Neural cell (in vitro differentiated cells): Measurements from ENCODE around the gene MUSK. TPM values are rescaled to one million over a fixed set of nuclear protein-coding genes. Genes with fewer than 3 reads are reported as not detected.

Experiments
- H2AFZ ChIP-seq: fragments of 200-600, 300-800 bp; sonication (generic), shearing (Covaris generic); 2 replicates; pipeline ENCODE4 v1.6.0; 2014; ENCODE audit warnings: low read depth, mild to moderate bottlenecking, antibody characterized with exemption, low read length, moderate library complexity
- H3F3A ChIP-seq: fragments of 200-600 bp; shearing (Covaris generic); 2 replicates; pipeline ENCODE4 v1.6.1; 2016; ENCODE audit warnings: mild to moderate bottlenecking, moderate library complexity, mixed read lengths, antibody characterized with exemption, low read length; ENCODE audit not compliant: insufficient read depth, poor library complexity, severe bottlenecking
- H3K27ac ChIP-seq: fragments of 200-600, 300-800 bp; sonication (generic), shearing (Covaris generic); 2 replicates; pipeline ENCODE4 v1.5.1; 2014; ENCODE audit warnings: mild to moderate bottlenecking, low read length, moderate library complexity
- H3K27me3 ChIP-seq: fragments of 300-800, 200-600 bp; sonication (generic), shearing (Covaris generic); 2 replicates; pipeline ENCODE4 v1.6.0; 2014; ENCODE audit warnings: mild to moderate bottlenecking, low read depth, low read length, moderate library complexity; ENCODE audit not compliant: insufficient read depth
- H3K36me3 ChIP-seq: fragments of 300-800, 200-600 bp; sonication (generic), shearing (Covaris generic); 2 replicates; pipeline ENCODE4 v1.5.1; 2014; ENCODE audit warnings: mild to moderate bottlenecking, antibody characterized with exemption, low read length, moderate library complexity; ENCODE audit not compliant: insufficient read depth
- H3K4me2 ChIP-seq: fragments of 300-800, 200-600 bp; sonication (generic), shearing (Covaris generic); 2 replicates; pipeline ENCODE4 v1.6.0; 2014; ENCODE audit warnings: mild to moderate bottlenecking, low read length
- H3K4me3 ChIP-seq: fragments of 300-800, 200-600 bp; sonication (generic), shearing (Covaris generic); 2 replicates; pipeline ENCODE4 v1.5.1; 2014; ENCODE audit warnings: mild to moderate bottlenecking, low read length, moderate library complexity
- H3K79me2 ChIP-seq: fragments of 200-600 bp; shearing (Covaris generic); replicated peaks from 2 replicates; pipeline ENCODE4 v1.6.0; 2014; ENCODE audit warnings: mild to moderate bottlenecking, low read length, moderate library complexity; ENCODE audit not compliant: insufficient read depth
- H3K9ac ChIP-seq: fragments of 300-800, 200-600 bp; sonication (generic), shearing (Covaris generic); 2 replicates; pipeline ENCODE4 v1.6.1; 2016; ENCODE audit warnings: mild to moderate bottlenecking, low read length, mixed read lengths
- H3K9me2 ChIP-seq: fragments of 200-600 bp; shearing (Covaris generic); 2 replicates; pipeline ENCODE4 v1.6.1; 2016; ENCODE audit warnings: mild to moderate bottlenecking, low read length, mixed read lengths; ENCODE audit not compliant: insufficient read depth
- H3K9me3 ChIP-seq: fragments of 200-600, 300-800 bp; sonication (generic), shearing (Covaris generic); 2 replicates; pipeline ENCODE4 v1.6.1; 2016; ENCODE audit warnings: mild to moderate bottlenecking, mixed run types, low read length, moderate library complexity, mixed read lengths
- H4K20me1 ChIP-seq: fragments of 200-600 bp; shearing (Covaris generic); 2 replicates; pipeline ENCODE4 v1.6.1; 2016; ENCODE audit warnings: mild to moderate bottlenecking, mixed run types; ENCODE audit not compliant: insufficient read depth
- EP300 ChIP-seq: fragments of 450-650 bp; conservative IDR thresholded peaks from 2 replicates; pipeline ENCODE4 v1.6.1; 2014; ENCODE audit warnings: antibody characterized with exemption, mild to moderate bottlenecking, moderate library complexity; ENCODE audit not compliant: poor library complexity, severe bottlenecking
- EZH2 ChIP-seq: fragments of 200-600, 300-800 bp; shearing (Covaris generic), sonication (generic); IDR thresholded peaks from 2 replicates; pipeline ENCODE4 v1.6.1; 2014; ENCODE audit warnings: antibody characterized with exemption, low read length, borderline replicate concordance, mild to moderate bottlenecking; ENCODE audit not compliant: insufficient read depth, poor library complexity, severe bottlenecking
- MXI1 ChIP-seq: fragments of 450-650 bp; conservative IDR thresholded peaks from 2 replicates; pipeline ENCODE4 v1.6.1; 2014; ENCODE audit warnings: antibody characterized with exemption, mild to moderate bottlenecking; ENCODE audit not compliant: poor library complexity, severe bottlenecking
- POLR2AphosphoS5 ChIP-seq: IDR thresholded peaks from 2 replicates; pipeline ENCODE4 v1.6.1; 2012
- RAD21 ChIP-seq: fragments of 450-650 bp; conservative IDR thresholded peaks from 2 replicates; pipeline ENCODE4 v1.6.1; 2014; ENCODE audit warnings: antibody characterized with exemption, mild to moderate bottlenecking, moderate library complexity
- SMC3 ChIP-seq: fragments of 450-650 bp; conservative IDR thresholded peaks from 2 replicates; pipeline ENCODE4 v1.6.1; 2014; ENCODE audit warnings: antibody characterized with exemption, mild to moderate bottlenecking, moderate library complexity; ENCODE audit not compliant: poor library complexity
- TAF1 ChIP-seq: IDR thresholded peaks from 2 replicates; pipeline ENCODE4 v1.6.1; 2012; ENCODE audit warnings: low read depth
- polyA plus RNA-seq: library from polyadenylated mRNA; depleted of rRNA; stranded (reverse); fragments of >200 nt; gene quantifications from 2 replicates; pipeline ENCODE4 v1.2.3, GENCODE V29; 2014
- TF ChIP-seq, protein P1 (sequence below): IDR thresholded peaks from 2 replicates; pipeline ENCODE4 v1.6.1; 2012; ENCODE audit warnings: borderline replicate concordance
- TF ChIP-seq, protein P2 (sequence below): fragments of 450-650 bp; IDR thresholded peaks from 2 replicates; pipeline ENCODE4 v1.5.1; 2014; ENCODE audit warnings: antibody characterized with exemption, mild to moderate bottlenecking, moderate library complexity; ENCODE audit not compliant: poor library complexity, severe bottlenecking

The MUSK gene
- polyA plus RNA-seq, 1 donor from 2014 or later, result not detected

DNA sequence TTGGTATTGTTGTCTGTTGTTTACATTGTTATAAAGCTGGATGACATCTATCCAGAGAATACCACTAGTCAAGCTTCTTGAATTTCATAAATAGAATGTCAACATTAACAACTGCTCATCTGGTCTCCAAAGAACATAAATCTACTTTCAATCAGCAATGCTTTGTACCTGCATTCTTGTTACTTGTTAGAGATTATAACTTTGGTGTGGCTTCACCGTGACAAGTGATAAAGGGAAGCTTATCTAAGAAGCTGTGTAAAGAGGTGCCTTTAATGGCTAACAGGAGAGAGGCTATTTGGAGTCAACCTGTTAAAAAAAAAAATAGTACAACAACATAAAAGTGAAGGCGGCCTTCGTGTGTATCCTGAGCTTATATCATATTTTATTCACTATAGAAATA is 41.8 kb downstream of the MUSK start:
- Histone ChIP-seq H3K9me3 (no peaks in the 10 kb centered on the region), H3K27ac (no peak overlapping the region), H4K20me1 (no peaks in the 10 kb centered on the region), H3K36me3 (no peaks in the 10 kb centered on the region), H3K9me2 (no peaks in the 10 kb centered on the region), H3K4me2 (no peak overlapping the region), H3K9ac (no peak overlapping the region), H3K79me2 (no peaks in the 10 kb centered on the region), H3K4me3 (no peak overlapping the region), H2AFZ (no peak overlapping the region), H3F3A (no peaks in the 10 kb centered on the region), H3K27me3 (no peaks in the 10 kb centered on the region)
- no peak for TF ChIP-seq MXI1
- no peak for TF ChIP-seq POLR2AphosphoS5
- no peak for TF ChIP-seq EP300
- no peak for TF ChIP-seq EZH2
- no peak for TF ChIP-seq SMC3
- TF ChIP-seq, protein P1, sequence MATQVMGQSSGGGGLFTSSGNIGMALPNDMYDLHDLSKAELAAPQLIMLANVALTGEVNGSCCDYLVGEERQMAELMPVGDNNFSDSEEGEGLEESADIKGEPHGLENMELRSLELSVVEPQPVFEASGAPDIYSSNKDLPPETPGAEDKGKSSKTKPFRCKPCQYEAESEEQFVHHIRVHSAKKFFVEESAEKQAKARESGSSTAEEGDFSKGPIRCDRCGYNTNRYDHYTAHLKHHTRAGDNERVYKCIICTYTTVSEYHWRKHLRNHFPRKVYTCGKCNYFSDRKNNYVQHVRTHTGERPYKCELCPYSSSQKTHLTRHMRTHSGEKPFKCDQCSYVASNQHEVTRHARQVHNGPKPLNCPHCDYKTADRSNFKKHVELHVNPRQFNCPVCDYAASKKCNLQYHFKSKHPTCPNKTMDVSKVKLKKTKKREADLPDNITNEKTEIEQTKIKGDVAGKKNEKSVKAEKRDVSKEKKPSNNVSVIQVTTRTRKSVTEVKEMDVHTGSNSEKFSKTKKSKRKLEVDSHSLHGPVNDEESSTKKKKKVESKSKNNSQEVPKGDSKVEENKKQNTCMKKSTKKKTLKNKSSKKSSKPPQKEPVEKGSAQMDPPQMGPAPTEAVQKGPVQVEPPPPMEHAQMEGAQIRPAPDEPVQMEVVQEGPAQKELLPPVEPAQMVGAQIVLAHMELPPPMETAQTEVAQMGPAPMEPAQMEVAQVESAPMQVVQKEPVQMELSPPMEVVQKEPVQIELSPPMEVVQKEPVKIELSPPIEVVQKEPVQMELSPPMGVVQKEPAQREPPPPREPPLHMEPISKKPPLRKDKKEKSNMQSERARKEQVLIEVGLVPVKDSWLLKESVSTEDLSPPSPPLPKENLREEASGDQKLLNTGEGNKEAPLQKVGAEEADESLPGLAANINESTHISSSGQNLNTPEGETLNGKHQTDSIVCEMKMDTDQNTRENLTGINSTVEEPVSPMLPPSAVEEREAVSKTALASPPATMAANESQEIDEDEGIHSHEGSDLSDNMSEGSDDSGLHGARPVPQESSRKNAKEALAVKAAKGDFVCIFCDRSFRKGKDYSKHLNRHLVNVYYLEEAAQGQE, result no peak
- TF ChIP-seq TAF1, result no peak
- TF ChIP-seq RAD21, result no peak
- TF ChIP-seq, protein P2, sequence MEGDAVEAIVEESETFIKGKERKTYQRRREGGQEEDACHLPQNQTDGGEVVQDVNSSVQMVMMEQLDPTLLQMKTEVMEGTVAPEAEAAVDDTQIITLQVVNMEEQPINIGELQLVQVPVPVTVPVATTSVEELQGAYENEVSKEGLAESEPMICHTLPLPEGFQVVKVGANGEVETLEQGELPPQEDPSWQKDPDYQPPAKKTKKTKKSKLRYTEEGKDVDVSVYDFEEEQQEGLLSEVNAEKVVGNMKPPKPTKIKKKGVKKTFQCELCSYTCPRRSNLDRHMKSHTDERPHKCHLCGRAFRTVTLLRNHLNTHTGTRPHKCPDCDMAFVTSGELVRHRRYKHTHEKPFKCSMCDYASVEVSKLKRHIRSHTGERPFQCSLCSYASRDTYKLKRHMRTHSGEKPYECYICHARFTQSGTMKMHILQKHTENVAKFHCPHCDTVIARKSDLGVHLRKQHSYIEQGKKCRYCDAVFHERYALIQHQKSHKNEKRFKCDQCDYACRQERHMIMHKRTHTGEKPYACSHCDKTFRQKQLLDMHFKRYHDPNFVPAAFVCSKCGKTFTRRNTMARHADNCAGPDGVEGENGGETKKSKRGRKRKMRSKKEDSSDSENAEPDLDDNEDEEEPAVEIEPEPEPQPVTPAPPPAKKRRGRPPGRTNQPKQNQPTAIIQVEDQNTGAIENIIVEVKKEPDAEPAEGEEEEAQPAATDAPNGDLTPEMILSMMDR, result no peak

DNA sequence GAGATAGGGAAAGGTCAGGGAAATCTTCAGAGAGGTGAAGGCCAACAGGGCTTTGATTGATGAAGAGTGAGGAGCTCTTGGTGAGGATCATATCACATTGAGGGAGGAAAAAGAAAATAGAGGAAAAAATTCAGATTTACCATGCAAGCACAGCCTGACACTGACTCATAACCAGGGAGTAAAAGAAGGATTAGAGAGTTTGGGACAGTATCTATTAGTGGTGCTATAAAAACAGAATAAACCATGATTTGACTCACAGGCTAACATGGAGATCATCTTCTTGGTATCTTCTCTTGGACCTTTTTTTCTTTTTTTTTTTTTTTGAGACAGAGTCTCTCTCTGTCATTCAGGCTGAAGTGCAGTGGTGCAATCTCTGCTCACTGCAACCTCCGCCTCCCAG is 44.4 kb downstream of the MUSK start:
- Histone ChIP-seq H3K4me2 (no peak overlapping the region), H3K9me2 (no peaks in the 10 kb centered on the region), H3K9me3 (no peaks in the 10 kb centered on the region), H3K27me3 (no peaks in the 10 kb centered on the region), H3K79me2 (no peaks in the 10 kb centered on the region), H3F3A (no peaks in the 10 kb centered on the region), H3K27ac (no peak overlapping the region), H3K36me3 (no peaks in the 10 kb centered on the region), H2AFZ (no peak overlapping the region), H3K9ac (no peak overlapping the region), H3K4me3 (no peak overlapping the region), H4K20me1 (no peaks in the 10 kb centered on the region)
- TF ChIP-seq, protein P1, result no peak
- no peak for TF ChIP-seq EP300
